ENCODE data around the gene PLD1.

GRCh38 chr3:171744158-171744741, 66.0 kb downstream of the PLD1 start:
- TF ChIP-seq CTCF (IDR thresholded peaks at IDR 0.05) (no peak), POLR2A (IDR thresholded peaks at IDR 0.05) (no peak), POLR2AphosphoS5 (IDR thresholded peaks at IDR 0.05) (no peak), EP300 (IDR thresholded peaks at IDR 0.05; ENCODE audit: low read depth) (no peak)

Measured in transverse colon (tissue), 4 donors.